Body of pancreas (tissue), 4 donors: ENCODE results near the gene SNAPIN.

Experiments used
- CTCF ChIP-seq, 7 experiments: fragments of 450-650 bp in 4 of 7; fragments of 200-600 bp in 3 of 7; sonication (generic) in 3 of 7; IDR thresholded peaks; one replicate each; pipeline ENCODE4 v1.5.1; 2016 to 2019; ENCODE audit warnings: antibody characterized with exemption in 7 of 7
- POLR2A ChIP-seq, 3 donors: fragments of 450-650 bp; IDR thresholded peaks; one replicate each; pipeline ENCODE4 v1.6.1; 2016; ENCODE audit warnings: antibody characterized with exemption in 3 of 3, mild to moderate bottlenecking in 2 of 3

GRCh38 chr1:153677718-153678518 lies 19.4 kb downstream of the SNAPIN start:
- TF ChIP-seq CTCF (IDR thresholded peaks at IDR 0.05) (peak; percentile 45 to 91 (median 85)), POLR2A (IDR thresholded peaks at IDR 0.05) (no peak)
